Memory B cell (primary cell): ENCODE measurements around the gene PRPF31.
A peak's percentile ranks its signal among the peaks of the same experiment; 100 is the strongest.
"Not testable (repeated sequence)": the region's sequence is repeated elsewhere in the genome, so short reads cannot be mapped to it uniquely, and the experiment has no call there.

Experiments used
- ATAC-seq: fragments of 150-1000 bp; cut with Tn5 transposase; 2 replicates; pipeline ENCODE4 v1.10.0; 2021; ENCODE audit warnings: low read depth, mild to moderate bottlenecking, moderate library complexity
- DNase-seq, 2 donors: peaks; one replicate each; pipeline ENCODE4 v3.0.0; 2022; ENCODE audit warnings: low spot score in 2 of 2
- H3K27ac Mint-ChIP-seq: one replicate; pipeline ENCODE4 v1.8.0; 2022; ENCODE audit warnings: mild to moderate bottlenecking, moderate library complexity, mixed read lengths
- H3K27me3 Mint-ChIP-seq: one replicate; pipeline ENCODE4 v1.8.0; 2022; ENCODE audit warnings: mixed read lengths
- H3K36me3 Mint-ChIP-seq: one replicate; pipeline ENCODE4 v1.8.0; 2022; ENCODE audit warnings: mild to moderate bottlenecking, mixed read lengths
- H3K4me1 Mint-ChIP-seq: one replicate; pipeline ENCODE4 v1.8.0; 2022; ENCODE audit warnings: mixed read lengths
- H3K4me3 Mint-ChIP-seq: one replicate; pipeline ENCODE4 v1.8.0; 2022; ENCODE audit warnings: mild to moderate bottlenecking, moderate library complexity, mixed read lengths
- H3K9me3 Mint-ChIP-seq: one replicate; pipeline ENCODE4 v1.8.0; 2022; ENCODE audit warnings: mixed read lengths

The PRPF31 gene

DNA sequence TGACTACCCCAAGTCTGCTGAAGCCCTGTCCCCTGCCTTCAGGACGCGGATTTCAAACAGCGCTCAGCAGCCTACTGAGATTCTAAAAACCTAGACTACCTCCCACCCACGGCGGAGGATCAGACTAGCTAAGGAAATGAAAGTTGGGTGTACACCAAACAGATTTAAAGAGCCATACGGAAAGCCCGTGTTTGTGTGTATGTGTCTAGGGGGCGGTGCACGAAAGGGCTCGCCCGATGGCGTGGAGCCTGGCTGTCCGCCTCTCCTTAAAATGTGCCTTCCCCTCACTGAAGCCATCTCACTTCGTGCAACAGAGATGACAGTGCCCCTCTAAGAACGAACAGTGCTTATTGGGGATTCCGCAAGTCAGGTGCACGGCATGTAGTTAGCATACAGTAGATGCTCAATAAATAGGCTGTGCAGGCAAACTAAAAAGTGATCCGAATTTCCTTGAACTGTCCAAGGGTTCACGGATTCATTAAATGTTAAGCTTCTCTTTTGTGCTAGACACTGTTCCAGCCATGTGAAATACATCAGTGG is 43.3 kb downstream of the PRPF31 start:
- H3K36me3 Mint-ChIP-seq = peaks cover 16% of the 10 kb centered on the region
- H3K27me3 Mint-ChIP-seq = peaks cover 3% of the 10 kb centered on the region
- DNase-seq (no peak), ATAC-seq (no peak)
- peak overlapping the region; percentile 100 for H3K4me3 Mint-ChIP-seq
- H3K27ac Mint-ChIP-seq = peak overlapping the region; percentile 94
- peaks cover 2% of the 10 kb centered on the region for H3K9me3 Mint-ChIP-seq
- peaks cover 32% of the 10 kb centered on the region for H3K4me1 Mint-ChIP-seq

- DNase-seq = peak; percentile 88 to 96
- H3K36me3 Mint-ChIP-seq = peaks cover 13% of the 10 kb centered on the region
- H3K9me3 Mint-ChIP-seq = peaks cover 2% of the 10 kb centered on the region
- H3K4me3 Mint-ChIP-seq = peak within 1 kb of the TSS; percentile 100
- H3K27ac Mint-ChIP-seq = peak within 1 kb of the TSS; percentile 94
- peak; percentile 86 for ATAC-seq
- peaks cover 5% of the 10 kb centered on the region for H3K27me3 Mint-ChIP-seq
- peaks cover 33% of the 10 kb centered on the region for H3K4me1 Mint-ChIP-seq
Observed at GRCh38 chr19:54159352-54160181, 44.0 kb downstream of the PRPF31 start, which contains the start of gene LENG1. LENG1 (minus strand) TSS chr19:54159721; CDS start chr19:54159695, 26 bp downstream.

- DNase-seq (no peak), ATAC-seq (no peak)
- peak overlapping the region; percentile 94 for H3K27ac Mint-ChIP-seq
- peaks cover 2% of the 10 kb centered on the region for H3K9me3 Mint-ChIP-seq
- H3K27me3 Mint-ChIP-seq = peaks cover 5% of the 10 kb centered on the region
- H3K36me3 Mint-ChIP-seq = peaks cover 9% of the 10 kb centered on the region
- H3K4me3 Mint-ChIP-seq = peak overlapping the region; percentile 100
- peaks cover 32% of the 10 kb centered on the region for H3K4me1 Mint-ChIP-seq
Observed at GRCh38 chr19:54160182-54160811, 44.7 kb downstream of the PRPF31 start.

DNA sequence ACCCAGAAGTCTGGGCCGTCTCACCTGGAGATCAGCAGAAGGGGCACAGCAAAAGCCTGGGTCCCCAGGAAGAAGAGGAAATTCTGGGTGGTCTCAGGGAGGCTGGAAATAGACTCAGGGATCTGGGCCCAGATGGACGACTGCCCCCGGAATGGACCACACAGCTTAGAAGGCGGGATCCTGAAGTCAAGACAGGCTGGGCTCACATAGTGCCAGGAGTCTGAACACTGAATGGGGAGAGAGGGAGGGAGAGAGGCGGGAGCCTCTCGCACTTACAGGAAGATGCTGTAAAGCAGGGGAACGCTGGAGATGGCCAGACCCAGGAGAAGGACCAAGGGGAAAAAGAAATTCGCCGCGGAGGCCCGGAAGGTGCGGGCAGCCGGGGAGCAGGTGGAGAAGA is 45.3 kb downstream of the PRPF31 start:
- ATAC-seq = no peak
- H3K27me3 Mint-ChIP-seq = peaks cover 10% of the 10 kb centered on the region
- H3K4me3 Mint-ChIP-seq = peak overlapping the region; percentile 100
- H3K27ac Mint-ChIP-seq = peak overlapping the region; percentile 94
- peaks cover 9% of the 10 kb centered on the region for H3K36me3 Mint-ChIP-seq
- no peak for DNase-seq
- H3K9me3 Mint-ChIP-seq = peaks cover 2% of the 10 kb centered on the region
- H3K4me1 Mint-ChIP-seq = peaks cover 32% of the 10 kb centered on the region

- ATAC-seq = peak; percentile 25
- H3K4me1 Mint-ChIP-seq = peaks cover 29% of the 10 kb centered on the region
- peaks cover 2% of the 10 kb centered on the region for H3K9me3 Mint-ChIP-seq
- DNase-seq = peak; percentile 70 to 77
- H3K36me3 Mint-ChIP-seq = peaks cover 5% of the 10 kb centered on the region
- no peak overlapping the region for H3K27ac Mint-ChIP-seq
- peaks cover 10% of the 10 kb centered on the region for H3K27me3 Mint-ChIP-seq
- H3K4me3 Mint-ChIP-seq = peak overlapping the region; percentile 91
Observed at GRCh38 chr19:54162241-54162805, 46.8 kb downstream of the PRPF31 start.

DNA sequence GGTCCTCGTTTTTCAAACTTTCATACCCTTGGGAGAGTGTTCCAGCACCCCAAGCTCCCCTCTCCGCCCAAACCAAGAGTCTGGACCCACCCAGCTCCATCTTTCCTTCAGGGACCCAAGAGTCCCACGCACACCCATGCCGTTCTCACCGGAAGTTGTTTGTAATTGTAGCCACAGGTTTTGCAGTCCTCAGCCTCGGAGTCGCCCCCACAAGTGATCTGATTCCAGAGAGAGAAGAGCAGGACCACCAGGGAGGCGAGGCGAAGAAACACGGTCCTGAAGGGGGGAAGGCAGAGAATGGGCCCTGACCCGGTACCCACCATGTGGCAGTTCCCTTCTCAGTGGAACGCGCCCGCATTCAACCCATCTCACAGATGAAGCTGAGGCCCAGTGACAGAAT is 47.3 kb downstream of the PRPF31 start:
- DNase-seq (no peak), ATAC-seq (no peak)
- peaks cover 29% of the 10 kb centered on the region for H3K4me1 Mint-ChIP-seq
- H3K4me3 Mint-ChIP-seq = peak overlapping the region; percentile 59
- peaks cover 10% of the 10 kb centered on the region for H3K27me3 Mint-ChIP-seq
- H3K9me3 Mint-ChIP-seq = peaks cover 2% of the 10 kb centered on the region
- no peak overlapping the region for H3K27ac Mint-ChIP-seq
- peaks cover 5% of the 10 kb centered on the region for H3K36me3 Mint-ChIP-seq

- peaks cover 10% of the 10 kb centered on the region for H3K27me3 Mint-ChIP-seq
- no peak overlapping the region for H3K27ac Mint-ChIP-seq
- H3K9me3 Mint-ChIP-seq = peaks cover 2% of the 10 kb centered on the region
- DNase-seq (no peak), ATAC-seq (no peak)
- H3K4me3 Mint-ChIP-seq = no peak overlapping the region
- H3K36me3 Mint-ChIP-seq = peaks cover 2% of the 10 kb centered on the region
- peaks cover 25% of the 10 kb centered on the region for H3K4me1 Mint-ChIP-seq
Observed at GRCh38 chr19:54164369-54165068, 49.0 kb downstream of the PRPF31 start.

GRCh38 chr19:54165222-54165621 is 49.7 kb downstream of the PRPF31 start:
- no peak overlapping the region for H3K4me3 Mint-ChIP-seq
- H3K36me3 Mint-ChIP-seq = peaks cover 2% of the 10 kb centered on the region
- peaks cover 22% of the 10 kb centered on the region for H3K4me1 Mint-ChIP-seq
- ATAC-seq (no peak), DNase-seq (no peak)
- no peak overlapping the region for H3K27ac Mint-ChIP-seq
- peaks cover 2% of the 10 kb centered on the region for H3K9me3 Mint-ChIP-seq
- H3K27me3 Mint-ChIP-seq = peaks cover 10% of the 10 kb centered on the region

GRCh38 chr19:54168174-54168917 is 52.8 kb downstream of the PRPF31 start:
- Mint-ChIP-seq H3K36me3 (no peaks in the 10 kb centered on the region), H3K4me3 (no peak overlapping the region), H3K27me3 (peaks cover 8% of the 10 kb centered on the region), H3K9me3 (no peaks in the 10 kb centered on the region), H3K4me1 (peaks cover 14% of the 10 kb centered on the region), H3K27ac (no peak overlapping the region)
- DNase-seq (peak; percentile 84 to 94), ATAC-seq (peak; percentile 81)

GRCh38 chr19:54169149-54169740 is 53.7 kb downstream of the PRPF31 start:
- H3K4me3 Mint-ChIP-seq = no peak overlapping the region
- no peaks in the 10 kb centered on the region for H3K36me3 Mint-ChIP-seq
- no peak for ATAC-seq
- no peaks in the 10 kb centered on the region for H3K9me3 Mint-ChIP-seq
- no peak overlapping the region for H3K27ac Mint-ChIP-seq
- peaks cover 12% of the 10 kb centered on the region for H3K4me1 Mint-ChIP-seq
- no peak for DNase-seq
- peaks cover 6% of the 10 kb centered on the region for H3K27me3 Mint-ChIP-seq

GRCh38 chr19:54171736-54172431 is 56.3 kb downstream of the PRPF31 start:
- not testable (repeated sequence) for H3K36me3 Mint-ChIP-seq, H3K9me3 Mint-ChIP-seq, DNase-seq, H3K27me3 Mint-ChIP-seq, H3K27ac Mint-ChIP-seq, H3K4me3 Mint-ChIP-seq, ATAC-seq
- peaks cover 14% of the 10 kb centered on the region for H3K4me1 Mint-ChIP-seq

GRCh38 chr19:54172471-54173358 is 57.2 kb downstream of the PRPF31 start, which contains the start of gene TMC4:
TMC4 (minus strand) TSS chr19:54173160; CDS start chr19:54173117, 43 bp downstream.
- ATAC-seq = peak; percentile 81
- Mint-ChIP-seq H3K4me1 (peaks cover 14% of the 10 kb centered on the region), H3K4me3 (no peak within 1 kb of the TSS), H3K9me3 (no peaks in the 10 kb centered on the region), H3K27me3 (no peaks in the 10 kb centered on the region), H3K27ac (no peak within 1 kb of the TSS), H3K36me3 (no peaks in the 10 kb centered on the region)
- no peak for DNase-seq
